ENCODE measurements around the gene MYO3B. TPM values are rescaled to one million over a fixed set of nuclear protein-coding genes. Genes with fewer than 3 reads are reported as not detected.

MYO3B gene
- total RNA-seq, 2 donors from 2014 or later: 5.2 to 10.9 TPM

DNA sequence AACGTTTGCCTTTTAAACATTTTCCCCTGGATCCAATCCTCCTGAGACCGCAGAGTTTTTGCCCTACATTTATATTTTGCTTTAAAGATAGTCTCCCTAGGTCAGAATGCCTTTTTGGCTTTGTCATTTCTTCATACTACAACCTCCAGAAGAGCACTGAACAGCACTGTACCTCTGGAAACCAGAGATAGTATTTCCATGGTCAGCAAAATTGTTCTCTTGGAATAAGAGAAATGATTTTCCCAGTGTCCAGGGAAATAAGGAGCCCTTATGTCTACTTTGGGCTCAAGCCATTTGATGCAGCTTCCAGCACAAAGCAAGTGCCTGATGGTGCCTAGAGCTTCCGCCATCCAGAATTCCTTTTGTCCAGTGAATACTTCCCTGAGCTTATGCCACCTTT is 461.7 kb downstream of the MYO3B start:
- Mint-ChIP-seq H3K27me3 (ENCODE audit: insufficient read depth) (peaks cover 4% of the 10 kb centered on the region), H3K36me3 (ENCODE audit: low read depth) (no peaks in the 10 kb centered on the region), H3K4me3 (no peak overlapping the region), H3K27ac (no peak overlapping the region), H3K4me1 (peaks cover 15% of the 10 kb centered on the region), H3K9me3 (peaks cover 2% of the 10 kb centered on the region)
- H3K27me3 ChIP-seq (ENCODE audit: control insufficient read depth, insufficient read depth, low read length, poor library complexity, severe bottlenecking): no peaks in the 10 kb centered on the region
- no peak for DNase-seq
- no peak overlapping the region for H3K4me3 ChIP-seq (ENCODE audit: low read length)
- 89 to 93% methylated on average over 3 of the region's 3 CpGs for WGBS, 2 experiments (ENCODE audit: insufficient coverage in 1 of 2, insufficient read length in 1 of 2)
- H3K9ac ChIP-seq (ENCODE audit: extremely low read depth, low read length, poor library complexity, severe bottlenecking): no peak overlapping the region
- H3K27ac ChIP-seq (ENCODE audit: low read depth, low read length): no peak overlapping the region
- no peaks in the 10 kb centered on the region for H3K9me3 ChIP-seq (ENCODE audit: control insufficient read depth, low read length)
- peaks cover 9% of the 10 kb centered on the region for H3K4me1 ChIP-seq (ENCODE audit: control insufficient read depth, insufficient read depth, low read length)
- no peaks in the 10 kb centered on the region for H3K36me3 ChIP-seq (ENCODE audit: control insufficient read depth, insufficient read depth, low read length)
- TF ChIP-seq, protein P1, sequence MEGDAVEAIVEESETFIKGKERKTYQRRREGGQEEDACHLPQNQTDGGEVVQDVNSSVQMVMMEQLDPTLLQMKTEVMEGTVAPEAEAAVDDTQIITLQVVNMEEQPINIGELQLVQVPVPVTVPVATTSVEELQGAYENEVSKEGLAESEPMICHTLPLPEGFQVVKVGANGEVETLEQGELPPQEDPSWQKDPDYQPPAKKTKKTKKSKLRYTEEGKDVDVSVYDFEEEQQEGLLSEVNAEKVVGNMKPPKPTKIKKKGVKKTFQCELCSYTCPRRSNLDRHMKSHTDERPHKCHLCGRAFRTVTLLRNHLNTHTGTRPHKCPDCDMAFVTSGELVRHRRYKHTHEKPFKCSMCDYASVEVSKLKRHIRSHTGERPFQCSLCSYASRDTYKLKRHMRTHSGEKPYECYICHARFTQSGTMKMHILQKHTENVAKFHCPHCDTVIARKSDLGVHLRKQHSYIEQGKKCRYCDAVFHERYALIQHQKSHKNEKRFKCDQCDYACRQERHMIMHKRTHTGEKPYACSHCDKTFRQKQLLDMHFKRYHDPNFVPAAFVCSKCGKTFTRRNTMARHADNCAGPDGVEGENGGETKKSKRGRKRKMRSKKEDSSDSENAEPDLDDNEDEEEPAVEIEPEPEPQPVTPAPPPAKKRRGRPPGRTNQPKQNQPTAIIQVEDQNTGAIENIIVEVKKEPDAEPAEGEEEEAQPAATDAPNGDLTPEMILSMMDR (conservative IDR thresholded peaks at IDR 0.05): no peak

DNA sequence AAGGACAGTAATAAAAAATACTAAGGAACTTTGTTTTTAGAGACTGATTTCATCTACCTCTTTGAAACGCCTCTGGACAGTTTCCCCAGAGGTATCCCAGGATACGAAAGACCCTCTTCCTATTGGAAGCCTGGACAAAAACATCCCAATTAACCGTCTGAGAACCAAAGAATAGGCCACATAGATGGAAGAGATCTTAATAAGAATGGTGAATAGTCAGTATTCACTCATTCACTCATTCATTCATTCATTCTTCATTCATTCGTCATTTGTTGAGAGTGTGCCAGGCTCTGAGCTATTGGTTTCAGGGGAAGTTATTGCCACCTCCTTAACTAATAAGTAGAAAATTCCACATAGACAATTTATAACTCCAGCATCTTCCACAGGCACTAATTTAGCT is 464.0 kb downstream of the MYO3B start:
- 96% methylated on average over 4 of the region's 4 CpGs; no CpG with 5 or more reads in 1 of the 2 experiments for WGBS, 2 experiments (ENCODE audit: insufficient coverage in 1 of 2, insufficient read length in 1 of 2)
- Histone ChIP-seq H3K4me1 (ENCODE audit: control insufficient read depth, insufficient read depth, low read length) (peaks cover 9% of the 10 kb centered on the region), H3K36me3 (ENCODE audit: control insufficient read depth, insufficient read depth, low read length) (no peaks in the 10 kb centered on the region), H3K9ac (ENCODE audit: extremely low read depth, low read length, poor library complexity, severe bottlenecking) (no peak overlapping the region), H3K27me3 (ENCODE audit: control insufficient read depth, insufficient read depth, low read length, poor library complexity, severe bottlenecking) (no peaks in the 10 kb centered on the region), H3K27ac (ENCODE audit: low read depth, low read length) (no peak overlapping the region), H3K9me3 (ENCODE audit: control insufficient read depth, low read length) (no peaks in the 10 kb centered on the region), H3K4me3 (ENCODE audit: low read length) (no peak overlapping the region)
- peaks cover 15% of the 10 kb centered on the region for H3K4me1 Mint-ChIP-seq
- H3K9me3 Mint-ChIP-seq: no peaks in the 10 kb centered on the region
- DNase-seq: no peak
- TF ChIP-seq, protein P1 (conservative IDR thresholded peaks at IDR 0.05): no peak
- no peak overlapping the region for H3K4me3 Mint-ChIP-seq
- H3K27me3 Mint-ChIP-seq (ENCODE audit: insufficient read depth): peaks cover 4% of the 10 kb centered on the region
- H3K27ac Mint-ChIP-seq: no peak overlapping the region
- H3K36me3 Mint-ChIP-seq (ENCODE audit: low read depth): no peaks in the 10 kb centered on the region

DNA sequence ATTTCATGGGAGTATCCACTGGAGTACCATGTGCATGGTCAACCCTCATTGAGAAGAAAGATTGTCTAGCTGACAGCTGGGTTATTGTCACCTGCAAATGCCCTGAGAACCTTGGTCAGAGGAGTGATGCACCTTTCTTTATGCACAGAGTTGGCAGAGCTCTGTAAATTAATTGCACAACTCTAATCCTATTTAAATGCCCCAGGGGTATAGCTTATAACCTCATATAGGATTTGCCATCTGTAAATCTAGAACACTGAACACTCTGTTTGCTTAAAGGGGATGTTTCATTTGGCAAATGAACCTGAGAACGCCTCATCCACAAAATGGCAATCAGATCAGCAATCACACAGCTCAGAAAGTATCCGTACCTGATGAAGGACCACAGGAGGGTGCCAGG is 465.4 kb downstream of the MYO3B start:
- no peaks in the 10 kb centered on the region for H3K27me3 ChIP-seq (ENCODE audit: control insufficient read depth, insufficient read depth, low read length, poor library complexity, severe bottlenecking)
- no peaks in the 10 kb centered on the region for H3K9me3 Mint-ChIP-seq
- peaks cover 15% of the 10 kb centered on the region for H3K4me1 Mint-ChIP-seq
- 63% methylated on average over 2 of the region's 2 CpGs; no CpG with 5 or more reads in 1 of the 2 experiments for WGBS, 2 experiments (ENCODE audit: insufficient coverage in 1 of 2, insufficient read length in 1 of 2)
- H3K27me3 Mint-ChIP-seq (ENCODE audit: insufficient read depth): peaks cover 4% of the 10 kb centered on the region
- no peaks in the 10 kb centered on the region for H3K36me3 ChIP-seq (ENCODE audit: control insufficient read depth, insufficient read depth, low read length)
- H3K9ac ChIP-seq (ENCODE audit: extremely low read depth, low read length, poor library complexity, severe bottlenecking): no peak overlapping the region
- peaks cover 9% of the 10 kb centered on the region for H3K4me1 ChIP-seq (ENCODE audit: control insufficient read depth, insufficient read depth, low read length)
- no peaks in the 10 kb centered on the region for H3K36me3 Mint-ChIP-seq (ENCODE audit: low read depth)
- H3K9me3 ChIP-seq (ENCODE audit: control insufficient read depth, low read length): no peaks in the 10 kb centered on the region
- H3K27ac Mint-ChIP-seq: no peak overlapping the region
- DNase-seq: no peak
- H3K27ac ChIP-seq (ENCODE audit: low read depth, low read length): no peak overlapping the region
- no peak overlapping the region for H3K4me3 ChIP-seq (ENCODE audit: low read length)
- H3K4me3 Mint-ChIP-seq: no peak overlapping the region
- TF ChIP-seq, protein P1 (conservative IDR thresholded peaks at IDR 0.05): no peak
